Esophagus muscularis mucosa (tissue), 4 donors: ENCODE measurements around the gene CIC.

Experiments
- CTCF ChIP-seq, 3 experiments: fragments of 200-600 bp in 2 of 3; fragments of 450-650 bp in 1 of 3; sonication (generic) in 2 of 3; IDR thresholded peaks; one replicate each; pipeline ENCODE4 v1.5.1; 2017 to 2019; ENCODE audit warnings: antibody characterized with exemption in 3 of 3, mild to moderate bottlenecking in 2 of 3, moderate library complexity in 1 of 3
- EP300 ChIP-seq: sonication (generic); formaldehyde crosslinking; IDR thresholded peaks from one replicate; pipeline ENCODE4 v1.6.1; 2017; ENCODE audit warnings: antibody characterized with exemption
- POLR2AphosphoS5 ChIP-seq, 2 donors: sonication (generic); formaldehyde crosslinking; IDR thresholded peaks; one replicate each; pipeline ENCODE4 v1.6.1; 2017; ENCODE audit warnings: antibody characterized with exemption in 2 of 2

GRCh38 chr19:42286349-42287016 lies 17.4 kb downstream of the CIC start:
- TF ChIP-seq EP300 (no peak), CTCF (IDR thresholded peaks at IDR 0.05) (no peak), POLR2AphosphoS5 (IDR thresholded peaks at IDR 0.05) (peak in 1 of 2 donors; percentile 29)
